SK-N-SH (cell line): ENCODE measurements around the gene A2M. TPM values are rescaled to one million over a fixed set of nuclear protein-coding genes. Genes with fewer than 3 reads are reported as not detected.

Experiments used
- CTCF ChIA-PET: fragments of 300-600, 350-600 bp; formaldehyde crosslinking; extraction: SDS; loops from one replicate; lab custom pipeline; 2021; lab: Yijun Ruan, JAX
- POLR2A ChIA-PET: fragments of 350-600 bp; sonication (Branson Sonifier 250); formaldehyde crosslinking; extraction: SDS; loops from one replicate; lab custom pipeline; 2020; ENCODE audit warnings: antibody characterized with exemption, inconsistent platforms; lab: Yijun Ruan, JAX
- DNase-seq: peaks from one replicate; pipeline ENCODE4 v3.0.0; 2012
- H2AFZ ChIP-seq: fragments of 200-600 bp; sonication (generic); 2 replicates; pipeline ENCODE4 v1.8.1; 2016; ENCODE audit warnings: antibody characterized with exemption, mild to moderate bottlenecking, low read depth
- H3F3A ChIP-seq: fragments of 200-600 bp; sonication (generic); replicated peaks from 2 replicates; pipeline ENCODE3; 2016; ENCODE audit warnings: antibody characterized with exemption, mild to moderate bottlenecking; ENCODE audit not compliant: insufficient read depth
- H3K27ac ChIP-seq, 2 experiments: fragments of 200-500 bp in 1 of 2; fragments of 200-600 bp in 1 of 2; sonication (Bioruptor generic) in 1 of 2; sonication (generic), shearing (Covaris generic) in 1 of 2; 2 replicates each; pipeline versions ENCODE4 v1.5.1 to v1.6.1; 2014 to 2016; ENCODE audit warnings: low read depth in 2 of 2, inconsistent platforms in 1 of 2, low read length in 1 of 2, mild to moderate bottlenecking in 1 of 2, mixed read lengths in 1 of 2
- H3K27me3 ChIP-seq: fragments of 200-600 bp; sonication (generic), shearing (Covaris generic); 2 replicates; pipeline ENCODE4 v1.6.1; 2016; ENCODE audit warnings: mixed run types; ENCODE audit not compliant: insufficient read depth
- H3K36me3 ChIP-seq, 2 experiments: fragments of 200-500 bp in 1 of 2; fragments of 200-600 bp in 1 of 2; sonication (Bioruptor generic) in 1 of 2; sonication (generic) in 1 of 2; replicated peaks in 1 of 2; 2 replicates each; pipeline versions ENCODE3 to v1.5.1; 2014 to 2016; ENCODE audit warnings: low read length in 1 of 2, mild to moderate bottlenecking in 1 of 2; ENCODE audit not compliant: insufficient read depth in 2 of 2, control insufficient read depth in 1 of 2
- H3K4me1 ChIP-seq, 2 experiments: fragments of 200-500 bp in 1 of 2; fragments of 200-600 bp in 1 of 2; sonication (Bioruptor generic) in 1 of 2; sonication (generic), shearing (Covaris generic) in 1 of 2; 2 replicates each; pipeline versions ENCODE4 v1.5.1 to v1.6.1; 2014 to 2016; ENCODE audit warnings: low read depth in 1 of 2, low read length in 1 of 2, mixed run types in 1 of 2; ENCODE audit not compliant: insufficient read depth in 2 of 2, control insufficient read depth in 1 of 2
- H3K4me2 ChIP-seq: fragments of 200-600 bp; sonication (generic), shearing (Covaris generic); 2 replicates; pipeline ENCODE4 v1.6.1; 2017; ENCODE audit warnings: mixed run types
- H3K4me3 ChIP-seq, 2 experiments: fragments of 200-500 bp in 1 of 2; fragments of 200-600 bp in 1 of 2; sonication (Bioruptor generic) in 1 of 2; sonication (generic), shearing (Covaris generic) in 1 of 2; 2 replicates each; pipeline versions ENCODE4 v1.5.1 to v1.8.1; 2014 to 2016; ENCODE audit warnings: low read depth in 2 of 2, inconsistent platforms in 1 of 2, low read length in 1 of 2, mild to moderate bottlenecking in 1 of 2, mixed read lengths in 1 of 2, moderate library complexity in 1 of 2
- H3K79me2 ChIP-seq: fragments of 200-600 bp; sonication (generic); 2 replicates; pipeline ENCODE4 v1.8.1; 2017; ENCODE audit warnings: mild to moderate bottlenecking; ENCODE audit not compliant: insufficient read depth
- H3K9ac ChIP-seq: fragments of 200-600 bp; sonication (generic); 2 replicates; pipeline ENCODE4 v1.6.1; 2017; ENCODE audit warnings: mixed run types
- H3K9me2 ChIP-seq: fragments of 200-600 bp; sonication (generic); 2 replicates; pipeline ENCODE4 v1.6.1; 2017; ENCODE audit warnings: mixed run types
- H3K9me3 ChIP-seq: fragments of 200-600 bp; sonication (generic); 2 replicates; pipeline ENCODE4 v1.6.1; 2017; ENCODE audit warnings: mixed run types, mild to moderate bottlenecking, moderate library complexity
- H4K20me1 ChIP-seq: fragments of 200-600 bp; sonication (generic); 2 replicates; pipeline ENCODE4 v1.6.1; 2017; ENCODE audit warnings: mild to moderate bottlenecking, mixed run types; ENCODE audit not compliant: insufficient read depth
- CHD2 ChIP-seq: fragments of 150-350 bp; IDR thresholded peaks from 2 replicates; pipeline ENCODE4 v1.6.1; 2018; ENCODE audit warnings: low read length; ENCODE audit not compliant: partially characterized antibody
- CTCF ChIP-seq: fragments of 200-600 bp; sonication (generic); IDR thresholded peaks from 2 replicates; pipeline ENCODE4 v1.6.1; 2017; ENCODE audit warnings: antibody characterized with exemption, mild to moderate bottlenecking, moderate library complexity
- ELF1 ChIP-seq: IDR thresholded peaks from 2 replicates; pipeline ENCODE4 v1.4.0; 2012
- JUND ChIP-seq: IDR thresholded peaks from 2 replicates; pipeline ENCODE4 v1.4.0; 2012
- MAX ChIP-seq: IDR thresholded peaks from 2 replicates; pipeline ENCODE4 v1.4.0; 2012; ENCODE audit warnings: low read depth
- MEF2A ChIP-seq: IDR thresholded peaks from 2 replicates; pipeline ENCODE4 v1.4.0; 2012; ENCODE audit warnings: low read depth, borderline replicate concordance
- MXI1 ChIP-seq: IDR thresholded peaks from 2 replicates; pipeline ENCODE4 v1.6.1; 2012; ENCODE audit warnings: mild to moderate bottlenecking, low read depth, low read length, improper control_type of control experiment
- NFIC ChIP-seq: IDR thresholded peaks from 2 replicates; pipeline ENCODE4 v1.4.0; 2012; ENCODE audit warnings: borderline replicate concordance
- NRF1 ChIP-seq: IDR thresholded peaks from 2 replicates; pipeline ENCODE4 v1.6.1; 2012; ENCODE audit warnings: low read depth, mild to moderate bottlenecking, low read length
- PBX3 ChIP-seq: IDR thresholded peaks from 2 replicates; pipeline ENCODE4; 2012
- RCOR1 ChIP-seq: fragments of 150-350 bp; IDR thresholded peaks from 2 replicates; pipeline ENCODE4 v1.6.1; 2017; ENCODE audit warnings: antibody characterized with exemption, low read length
- REST ChIP-seq: IDR thresholded peaks from 2 replicates; pipeline ENCODE4 v1.6.1; 2012; ENCODE audit warnings: mild to moderate bottlenecking, low read depth, low read length, moderate library complexity
- RXRA ChIP-seq: IDR thresholded peaks from 2 replicates; pipeline ENCODE4 v1.4.0; 2012; ENCODE audit warnings: low read depth, mild to moderate bottlenecking, borderline replicate concordance
- TAF1 ChIP-seq: IDR thresholded peaks from 2 replicates; pipeline ENCODE4 v1.6.1; 2012; ENCODE audit warnings: low read depth, mild to moderate bottlenecking, low read length, moderate library complexity, borderline replicate concordance
- USF1 ChIP-seq: IDR thresholded peaks from 2 replicates; pipeline ENCODE4 v1.4.0; 2012; ENCODE audit warnings: low read depth, borderline replicate concordance
- USF2 ChIP-seq: fragments of 150-350 bp; IDR thresholded peaks from 2 replicates; pipeline ENCODE4 v1.6.1; 2017; ENCODE audit warnings: antibody characterized with exemption, low read length, low read depth, borderline replicate concordance
- WGBS: methylation state at CpG from one replicate; pipeline ENCODE4 v1.1.6; 2017; ENCODE audit warnings: low lambda C conversion rate; 5-methylcytosine and 5-hydroxymethylcytosine counted together
- polyA plus RNA-seq, 3 experiments: library from polyadenylated mRNA; depleted of rRNA; stranded (reverse); fragments of >200 nt; gene quantifications; 2 replicates each; pipeline ENCODE4 v1.2.3, GENCODE V29; 2012

The A2M gene
- polyA plus RNA-seq, 1 of the 3 experiments (the other 2 are of a cell fraction), result not detected

- Histone ChIP-seq H3K9ac (no peak overlapping the region), H3K9me2 (no peaks in the 10 kb centered on the region), H3K36me3 (no peaks in the 10 kb centered on the region), H3K9me3 (no peaks in the 10 kb centered on the region), H3K4me1 (no peaks in the 10 kb centered on the region), H3K27me3 (no peaks in the 10 kb centered on the region), H3K4me3 (no peak overlapping the region), H3K4me2 (no peak overlapping the region), H2AFZ (no peak overlapping the region)
- POLR2A ChIA-PET, result no interaction called here
- no peak for DNase-seq
- TF ChIP-seq JUND (no peak), RCOR1 (no peak), RXRA (no peak), REST (no peak), MXI1 (no peak), CTCF (no peak), NFIC (no peak), ELF1 (no peak), USF1 (no peak), PBX3 (no peak), MEF2A (no peak), TAF1 (no peak), MAX (no peak), NRF1 (no peak), USF2 (no peak), CHD2 (no peak)
- TF ChIP-seq, all 33 proteins: peak for 0
- H4K20me1 ChIP-seq, result no peaks in the 10 kb centered on the region
- H3F3A ChIP-seq, result no peaks in the 10 kb centered on the region
- CTCF ChIA-PET, result no interaction called here
- 65% methylated on average over 5 of the region's 5 CpGs for WGBS
- H3K79me2 ChIP-seq, result no peaks in the 10 kb centered on the region
- H3K27ac ChIP-seq, result no peak overlapping the region
Observed at GRCh38 chr12:9108504-9109212, 7.1 kb downstream of the A2M start.
